Activated B cell treated with CpG ODN at 0.5 μM for 24 hours (primary cell): ENCODE measurements around the gene PER2. TPM values are rescaled to one million over a fixed set of nuclear protein-coding genes. Genes with fewer than 3 reads are reported as not detected.

ENCODE experiments used
- ATAC-seq: fragments of 200-7000 bp; cut with Tn5 transposase; one replicate; pipeline ENCODE4 v1.10.0; 2021; ENCODE audit warnings: low read depth, mild to moderate bottlenecking, moderate library complexity
- CTCF ChIA-PET: fragments of 350-600 bp; sonication (Branson Sonifier 250); formaldehyde crosslinking; loops from one replicate; lab custom pipeline; 2021; ENCODE audit warnings: antibody characterized with exemption; lab: Charles Lee
- POLR2A ChIA-PET: fragments of 350-600 bp; sonication (Branson Sonifier 250); formaldehyde crosslinking; loops from one replicate; lab custom pipeline; 2021; ENCODE audit warnings: antibody characterized with exemption; lab: Charles Lee
- DNase-seq: peaks from one replicate; pipeline ENCODE4 v3.0.0; 2022
- H3K27ac Mint-ChIP-seq: one replicate; pipeline ENCODE4 v1.8.0; 2020; ENCODE audit warnings: mixed read lengths
- H3K27me3 Mint-ChIP-seq: one replicate; pipeline ENCODE4 v1.8.0; 2021; ENCODE audit warnings: mixed read lengths
- H3K36me3 Mint-ChIP-seq: one replicate; pipeline ENCODE4 v1.8.0; 2021; ENCODE audit warnings: low read depth, mixed read lengths
- H3K4me1 Mint-ChIP-seq: one replicate; pipeline ENCODE4 v1.8.0; 2021; ENCODE audit warnings: mixed read lengths
- H3K4me3 Mint-ChIP-seq: one replicate; pipeline ENCODE4 v1.8.0; 2020; ENCODE audit warnings: mild to moderate bottlenecking, mixed read lengths
- H3K9me3 Mint-ChIP-seq: one replicate; pipeline ENCODE4 v1.8.0; 2020; ENCODE audit warnings: mixed read lengths
- CTCF ChIP-seq: fragments of 200-600 bp; IDR thresholded peaks from one replicate; pipeline ENCODE4 v1.8.0; 2022; ENCODE audit warnings: antibody characterized with exemption, mild to moderate bottlenecking
- intact Hi-C: fragments of 100-400 bp; cut with micrococcal nuclease; formaldehyde crosslinking; loops from one replicate; pipeline ENCODE4 v1.15.1; 2024
- total RNA-seq: library from RNA; stranded (reverse); gene quantifications from 2 replicates; pipeline ENCODE4 v1.2.3, GENCODE V29; 2022

PER2 gene
- total RNA-seq, 1 donor from 2014 or later = 16.6 TPM

- no peak for DNase-seq
- ChIA-PET POLR2A (no interaction called here), CTCF (no interaction called here)
- Mint-ChIP-seq H3K27me3 (no peaks in the 10 kb centered on the region), H3K4me3 (no peak overlapping the region), H3K27ac (no peak overlapping the region), H3K4me1 (peaks cover 8% of the 10 kb centered on the region), H3K36me3 (no peaks in the 10 kb centered on the region), H3K9me3 (no peaks in the 10 kb centered on the region)
- no peak for ATAC-seq
- intact Hi-C loops = no loop called here
- no peak for TF ChIP-seq CTCF
Measured at GRCh38 chr2:238308177-238308576, 19.8 kb upstream of the PER2 start.

- H3K36me3 Mint-ChIP-seq = no peaks in the 10 kb centered on the region
- ChIA-PET POLR2A (no interaction called here), CTCF (no interaction called here)
- no peak overlapping the region for H3K27ac Mint-ChIP-seq
- intact Hi-C loops = no loop called here
- no peak for TF ChIP-seq CTCF
- DNase-seq (no peak), ATAC-seq (no peak)
- H3K9me3 Mint-ChIP-seq = no peaks in the 10 kb centered on the region
- H3K4me3 Mint-ChIP-seq = no peak overlapping the region
- no peaks in the 10 kb centered on the region for H3K27me3 Mint-ChIP-seq
- H3K4me1 Mint-ChIP-seq = peaks cover 8% of the 10 kb centered on the region
Measured at GRCh38 chr2:238306672-238306998, 18.2 kb upstream of the PER2 start.

- no peak for TF ChIP-seq CTCF
- no peak for DNase-seq
- no peaks in the 10 kb centered on the region for H3K36me3 Mint-ChIP-seq
- peaks cover 8% of the 10 kb centered on the region for H3K4me1 Mint-ChIP-seq
- H3K27ac Mint-ChIP-seq = no peak overlapping the region
- ATAC-seq = peak; percentile 21
- no peaks in the 10 kb centered on the region for H3K27me3 Mint-ChIP-seq
- intact Hi-C loops = no loop called here
- H3K9me3 Mint-ChIP-seq = no peaks in the 10 kb centered on the region
- POLR2A ChIA-PET = no interaction called here
- CTCF ChIA-PET = no interaction called here
- no peak overlapping the region for H3K4me3 Mint-ChIP-seq
Measured at GRCh38 chr2:238305965-238306671, 17.7 kb upstream of the PER2 start.

- CTCF ChIA-PET = no interaction called here
- Mint-ChIP-seq H3K4me3 (no peak overlapping the region), H3K27ac (no peak overlapping the region), H3K9me3 (no peaks in the 10 kb centered on the region), H3K36me3 (no peaks in the 10 kb centered on the region), H3K27me3 (peaks cover 1% of the 10 kb centered on the region), H3K4me1 (peaks cover 8% of the 10 kb centered on the region)
- POLR2A ChIA-PET = no interaction called here
- intact Hi-C loops = no loop called here
- no peak for ATAC-seq
- DNase-seq = no peak
- TF ChIP-seq CTCF = no peak
Measured at GRCh38 chr2:238305092-238305862, 16.9 kb upstream of the PER2 start.

- peaks cover 1% of the 10 kb centered on the region for H3K27me3 Mint-ChIP-seq
- DNase-seq = no peak
- no peak for ATAC-seq
- intact Hi-C loops = no loop called here
- H3K9me3 Mint-ChIP-seq = no peaks in the 10 kb centered on the region
- no peaks in the 10 kb centered on the region for H3K36me3 Mint-ChIP-seq
- no peak for TF ChIP-seq CTCF
- no peak overlapping the region for H3K4me3 Mint-ChIP-seq
- no peak overlapping the region for H3K27ac Mint-ChIP-seq
- peaks cover 8% of the 10 kb centered on the region for H3K4me1 Mint-ChIP-seq
- POLR2A ChIA-PET = no interaction called here
- CTCF ChIA-PET = no interaction called here
Measured at GRCh38 chr2:238304116-238304515, 15.7 kb upstream of the PER2 start.
